NCI-H526 treated with DMSO at 0.1 percent for 48 hours (cell line): Measurements from ENCODE around the gene NAIF1.
"Not testable (repeated sequence)": the region's sequence is repeated elsewhere in the genome, so short reads cannot be mapped to it uniquely, and the experiment has no call there.

Experiments
- DNase-seq: peaks from one replicate; lab custom pipeline; 2025; lab: John Stamatoyannopoulos, UW

Gene NAIF1

GRCh38 chr9:128057724-128058409 lies 9.3 kb downstream of the NAIF1 start:
- DNase-seq, result no peak

GRCh38 chr9:128056887-128057723 lies 10.0 kb downstream of the NAIF1 start:
- no peak for DNase-seq

GRCh38 chr9:128056086-128056485 lies 11.0 kb downstream of the NAIF1 start:
- DNase-seq, result no peak

- no peak for DNase-seq
Measured at GRCh38 chr9:128055344-128056040, 11.6 kb downstream of the NAIF1 start.

GRCh38 chr9:128054087-128054486 lies 13.0 kb downstream of the NAIF1 start:
- no peak for DNase-seq

GRCh38 chr9:128053560-128053959 lies 13.6 kb downstream of the NAIF1 start:
- DNase-seq, result no peak

- DNase-seq, result no peak
Measured at GRCh38 chr9:128051932-128052709, 15.0 kb downstream of the NAIF1 start.

- no peak for DNase-seq
Measured at GRCh38 chr9:128049843-128050242, 17.3 kb downstream of the NAIF1 start.

- no peak for DNase-seq
Measured at GRCh38 chr9:128048663-128049062, 18.5 kb downstream of the NAIF1 start.

- no peak for DNase-seq
Measured at GRCh38 chr9:128047231-128047630, 19.9 kb downstream of the NAIF1 start.

GRCh38 chr9:128045831-128046230 lies 21.3 kb downstream of the NAIF1 start:
- DNase-seq, result no peak

GRCh38 chr9:128045409-128045808 lies 21.7 kb downstream of the NAIF1 start:
- not testable (repeated sequence) for DNase-seq

- DNase-seq, result no peak
Measured at GRCh38 chr9:128043467-128043868, 23.7 kb downstream of the NAIF1 start.

GRCh38 chr9:128042043-128042442 lies 25.1 kb downstream of the NAIF1 start:
- DNase-seq, result no peak

- DNase-seq, result not testable (repeated sequence)
Measured at GRCh38 chr9:128040783-128041182, 26.3 kb downstream of the NAIF1 start.

- DNase-seq, result not testable (repeated sequence)
Measured at GRCh38 chr9:128036522-128036921, 30.6 kb downstream of the NAIF1 start.

- peak; percentile 55 for DNase-seq
Measured at GRCh38 chr9:128034821-128035652, 32.1 kb downstream of the NAIF1 start.

- no peak for DNase-seq
Measured at GRCh38 chr9:128033609-128034008, 33.5 kb downstream of the NAIF1 start.

GRCh38 chr9:128027705-128028104 lies 39.4 kb downstream of the NAIF1 start:
- no peak for DNase-seq

- no peak for DNase-seq
Measured at GRCh38 chr9:128026773-128027541, 40.2 kb downstream of the NAIF1 start.
